Suprapubic skin (tissue), 4 donors: ENCODE results near the gene KIAA0753. TPM values are rescaled to one million over a fixed set of nuclear protein-coding genes. Genes with fewer than 3 reads are reported as not detected.

Experiments
- DNase-seq, 2 donors: peaks; one replicate each; pipeline ENCODE4 v3.0.0-alpha.2; 2019; ENCODE audit warnings: low spot score in 2 of 2
- H3K27ac ChIP-seq: fragments of 200-600 bp; sonication (generic); one replicate; pipeline ENCODE4 v1.5.1; 2019
- H3K27me3 ChIP-seq: fragments of 200-600 bp; sonication (generic); one replicate; pipeline ENCODE4 v1.5.1; 2019
- H3K36me3 ChIP-seq: fragments of 200-600 bp; sonication (generic); one replicate; pipeline ENCODE4 v1.5.1; 2019
- H3K4me1 ChIP-seq: fragments of 200-600 bp; sonication (generic); one replicate; pipeline ENCODE4 v1.5.1; 2019
- H3K4me3 ChIP-seq: fragments of 200-600 bp; sonication (generic); one replicate; pipeline ENCODE4 v1.5.1; 2019; ENCODE audit warnings: mild to moderate bottlenecking
- H3K9me3 ChIP-seq: fragments of 200-600 bp; sonication (generic); one replicate; pipeline ENCODE4 v1.5.1; 2019
- CTCF ChIP-seq, 2 donors: fragments of 200-600 bp in 1 of 2; fragments of 450-650 bp in 1 of 2; sonication (generic) in 1 of 2; IDR thresholded peaks; one replicate each; pipeline ENCODE4 v1.5.1; 2016 to 2019; ENCODE audit warnings: antibody characterized with exemption in 2 of 2, mild to moderate bottlenecking in 1 of 2, moderate library complexity in 1 of 2
- EP300 ChIP-seq: sonication (generic); formaldehyde crosslinking; IDR thresholded peaks from one replicate; pipeline ENCODE4 v1.6.1; 2017; ENCODE audit warnings: antibody characterized with exemption
- POLR2A ChIP-seq, 2 donors: fragments of 450-650 bp; IDR thresholded peaks; one replicate each; pipeline ENCODE4 v1.6.1; 2017; ENCODE audit warnings: antibody characterized with exemption in 2 of 2, mild to moderate bottlenecking in 2 of 2, moderate library complexity in 2 of 2
- POLR2AphosphoS5 ChIP-seq, 3 donors: sonication (generic); formaldehyde crosslinking; IDR thresholded peaks; one replicate each; pipeline ENCODE4 v1.6.1; 2017; ENCODE audit warnings: antibody characterized with exemption in 3 of 3
- WGBS: methylation state at CpG from one replicate; pipeline ENCODE4 v1.1.5; 2018; 5-methylcytosine and 5-hydroxymethylcytosine counted together
- total RNA-seq, 4 donors: library from RNA; depleted of rRNA; stranded (reverse); fragments of >200 nt; gene quantifications; one replicate each; pipeline ENCODE4 v1.1.0, GENCODE V29; 2016

KIAA0753 gene
- total RNA-seq, 4 donors from 2014 or later, result 4.9 to 24.9 (median 10.4) TPM

GRCh38 chr17:6578491-6578890 lies 62.0 kb downstream of the KIAA0753 start:
- TF ChIP-seq POLR2A (IDR thresholded peaks at IDR 0.05) (no peak), POLR2AphosphoS5 (IDR thresholded peaks at IDR 0.05) (no peak), EP300 (no peak), CTCF (IDR thresholded peaks at IDR 0.05) (no peak)
- no peak overlapping the region for H3K27ac ChIP-seq
- DNase-seq, result no peak
- H3K9me3 ChIP-seq, result no peaks in the 10 kb centered on the region
- WGBS, result 69% methylated on average over 6 of the region's 6 CpGs
- H3K4me3 ChIP-seq, result no peak overlapping the region
- no peaks in the 10 kb centered on the region for H3K27me3 ChIP-seq
- H3K36me3 ChIP-seq, result peaks cover 21% of the 10 kb centered on the region
- peaks cover 16% of the 10 kb centered on the region for H3K4me1 ChIP-seq

- 62% methylated on average over 7 of the region's 7 CpGs for WGBS
- Histone ChIP-seq H3K4me1 (peaks cover 16% of the 10 kb centered on the region), H3K36me3 (peaks cover 16% of the 10 kb centered on the region), H3K9me3 (no peaks in the 10 kb centered on the region), H3K27ac (no peak overlapping the region), H3K4me3 (no peak overlapping the region), H3K27me3 (no peaks in the 10 kb centered on the region)
- DNase-seq, result no peak
- TF ChIP-seq POLR2AphosphoS5 (IDR thresholded peaks at IDR 0.05) (no peak), EP300 (no peak), CTCF (IDR thresholded peaks at IDR 0.05) (no peak), POLR2A (IDR thresholded peaks at IDR 0.05) (no peak)
These were observed 62.7 kb downstream of the KIAA0753 start for GRCh38 chr17:6577686-6578263.

- TF ChIP-seq EP300, result no peak
- TF ChIP-seq CTCF (IDR thresholded peaks at IDR 0.05), result no peak
- no peak overlapping the region for H3K27ac ChIP-seq
- no peak for DNase-seq
- H3K9me3 ChIP-seq, result no peaks in the 10 kb centered on the region
- peaks cover 12% of the 10 kb centered on the region for H3K36me3 ChIP-seq
- no peaks in the 10 kb centered on the region for H3K27me3 ChIP-seq
- peaks cover 16% of the 10 kb centered on the region for H3K4me1 ChIP-seq
- 85% methylated on average over 7 of the region's 7 CpGs for WGBS
- H3K4me3 ChIP-seq, result no peak overlapping the region
These were observed 64.3 kb downstream of the KIAA0753 start for GRCh38 chr17:6576038-6576785.

GRCh38 chr17:6575596-6575988 lies 64.9 kb downstream of the KIAA0753 start:
- H3K36me3 ChIP-seq, result peaks cover 12% of the 10 kb centered on the region
- no peaks in the 10 kb centered on the region for H3K27me3 ChIP-seq
- H3K4me3 ChIP-seq, result no peak overlapping the region
- TF ChIP-seq CTCF (IDR thresholded peaks at IDR 0.05) (no peak), EP300 (no peak), POLR2AphosphoS5 (IDR thresholded peaks at IDR 0.05) (no peak)
- no peak for DNase-seq
- 73% methylated on average over 5 of the region's 5 CpGs for WGBS
- H3K27ac ChIP-seq, result no peak overlapping the region
- no peaks in the 10 kb centered on the region for H3K9me3 ChIP-seq
- H3K4me1 ChIP-seq, result peaks cover 16% of the 10 kb centered on the region

GRCh38 chr17:6574687-6575595 lies 65.6 kb downstream of the KIAA0753 start:
- TF ChIP-seq CTCF (IDR thresholded peaks at IDR 0.05), result no peak
- TF ChIP-seq EP300, result no peak
- H3K9me3 ChIP-seq, result no peaks in the 10 kb centered on the region
- no peaks in the 10 kb centered on the region for H3K27me3 ChIP-seq
- WGBS, result 51% methylated on average over 19 of the region's 23 CpGs
- no peak for DNase-seq
- H3K36me3 ChIP-seq, result peaks cover 11% of the 10 kb centered on the region
- no peak overlapping the region for H3K27ac ChIP-seq
- no peak overlapping the region for H3K4me3 ChIP-seq
- H3K4me1 ChIP-seq, result peaks cover 16% of the 10 kb centered on the region
